Heart left ventricle (tissue), 16 donors: ENCODE measurements around the gene CAMK2B. TPM values are rescaled to one million over a fixed set of nuclear protein-coding genes. Genes with fewer than 3 reads are reported as not detected.
"Not testable (repeated sequence)": the region's sequence is repeated elsewhere in the genome, so short reads cannot be mapped to it uniquely, and the experiment has no call there.

ENCODE experiments used
- ATAC-seq, 4 donors: fragments of 200-7000 bp; cut with Tn5 transposase; one replicate each; pipeline ENCODE4 v1.9.1; 2020 to 2022; ENCODE audit warnings: moderate library complexity in 4 of 4, mild to moderate bottlenecking in 3 of 4, moderate number of reproducible peaks in 1 of 4
- DNase-seq, 5 donors: peaks; one replicate each; pipeline ENCODE4 v3.0.0-alpha.2; 2020
- H3K27ac ChIP-seq, 12 donors: fragments of 200-600 bp; sonication (generic) in 4 of 12; one replicate each; pipeline versions ENCODE4 v1.5.0 to v1.8.0; 2016 to 2022; ENCODE audit warnings: mild to moderate bottlenecking in 2 of 12
- H3K27me3 ChIP-seq, 9 donors: fragments of 200-600 bp; sonication (generic) in 2 of 9; one replicate each; pipeline versions ENCODE4 v1.5.1 to v1.8.0; 2016 to 2022; ENCODE audit warnings: mild to moderate bottlenecking in 3 of 9
- H3K36me3 ChIP-seq, 9 donors: fragments of 200-600 bp; sonication (generic) in 2 of 9; one replicate each; pipeline versions ENCODE4 v1.5.0 to v1.8.0; 2018 to 2022; ENCODE audit warnings: mild to moderate bottlenecking in 2 of 9
- H3K4me1 ChIP-seq, 12 donors: fragments of 200-600 bp; sonication (generic) in 4 of 12; one replicate each; pipeline versions ENCODE4 v1.5.0 to v1.8.0; 2016 to 2022; ENCODE audit warnings: mild to moderate bottlenecking in 3 of 12
- H3K4me3 ChIP-seq, 12 donors: fragments of 200-600 bp; sonication (generic) in 4 of 12; one replicate each; pipeline versions ENCODE4 v1.5.0 to v1.8.0; 2017 to 2022; ENCODE audit warnings: mild to moderate bottlenecking in 9 of 12, moderate library complexity in 4 of 12
- H3K9me3 ChIP-seq, 12 donors: fragments of 200-600 bp; sonication (generic) in 4 of 12; one replicate each; pipeline versions ENCODE4 v1.5.0 to v1.8.0; 2016 to 2022; ENCODE audit warnings: mild to moderate bottlenecking in 1 of 12
- CTCF ChIP-seq, 12 donors: fragments of 200-600 bp; sonication (generic) in 4 of 12; IDR thresholded peaks; one replicate each; pipeline versions ENCODE4 v1.5.0 to v1.8.0; 2018 to 2022; ENCODE audit warnings: antibody characterized with exemption in 12 of 12, mild to moderate bottlenecking in 5 of 12
- POLR2A ChIP-seq, 2 donors: fragments of 450-650 bp; IDR thresholded peaks; one replicate each; pipeline ENCODE4 v1.6.1; 2017; ENCODE audit warnings: antibody characterized with exemption in 2 of 2, mild to moderate bottlenecking in 2 of 2, moderate library complexity in 2 of 2
- WGBS, 4 donors: extraction: QIAGEN DNeasy Blood & Tissue Kit in 2 of 4; methylation state at CpG; one replicate each; pipeline versions ENCODE4 v1.1.5 to v1.1.7; 2013 to 2018; 5-methylcytosine and 5-hydroxymethylcytosine counted together
- intact Hi-C, 10 donors: fragments of 100-400 bp; cut with DNase I; formaldehyde crosslinking; loops; one replicate each; pipeline versions ENCODE4 v1.11.1 to v1.14.2; 2022
- polyA plus RNA-seq, 2 donors: library from polyadenylated mRNA; stranded (reverse); fragments of 200-250 nt; gene quantifications; one replicate each; pipeline ENCODE4 v1.2.3, GENCODE V29; 2013
- total RNA-seq, 9 donors: library from RNA; depleted of rRNA in 2 of 9; stranded (reverse); fragments of >200 nt in 2 of 9; fragmentation: NEBNext Ultra II Directional in 3 of 9; extraction: Animal tissue kit (Norgen Biotek cat#: 25700) in 3 of 9; gene quantifications; one replicate each; pipeline versions ENCODE4 v1.1.0 to v1.2.4, GENCODE V29; 2016 to 2023
- donor health status: ischemic (EF 13 %, LVEDD 7.1; RV severe dilation, severe dysfunction).
- donor health status: healthy with polysubstance abuse.
- donor health status: DM: no; HTN: yes; CAD: no.
- donor health status: DM: no; HTN: no; CAD: no.
- donor health status: ischemic (EF 25% LVEDD 6.9; RV normal size, moderate dysfunction).
- donor health status: ischemic (EF 25% LVEDD 5.7; RV mildly dilated, moderate dysfunction).
- donor health status: healthy.
- donor health status: DM: yes; HTN: yes; CAD: no.
- donor health status: ischemic (EF 35%, LVEDD 5.7; RV mildly dilated, moderate dysfunction).
- donor health status: nonischemic (EF 11% LVEDD 7.7; RV severe dilation, severe dysfunction).
- donor health status: DM: yes; HTN: yes; CAD: no.
- donor health status: PGD.
- donor health status: ischemic (EF 29% LVEDD 5.4; RV normal size, mild dysfunction).
- donor health status: nonischemic (EF 23%, LVEDD 6.1; RV moderate dilation, normal function).

The CAMK2B gene
- total and polyA plus RNA-seq, 11 donors: 35.7 to 141 (median 103) TPM

DNA sequence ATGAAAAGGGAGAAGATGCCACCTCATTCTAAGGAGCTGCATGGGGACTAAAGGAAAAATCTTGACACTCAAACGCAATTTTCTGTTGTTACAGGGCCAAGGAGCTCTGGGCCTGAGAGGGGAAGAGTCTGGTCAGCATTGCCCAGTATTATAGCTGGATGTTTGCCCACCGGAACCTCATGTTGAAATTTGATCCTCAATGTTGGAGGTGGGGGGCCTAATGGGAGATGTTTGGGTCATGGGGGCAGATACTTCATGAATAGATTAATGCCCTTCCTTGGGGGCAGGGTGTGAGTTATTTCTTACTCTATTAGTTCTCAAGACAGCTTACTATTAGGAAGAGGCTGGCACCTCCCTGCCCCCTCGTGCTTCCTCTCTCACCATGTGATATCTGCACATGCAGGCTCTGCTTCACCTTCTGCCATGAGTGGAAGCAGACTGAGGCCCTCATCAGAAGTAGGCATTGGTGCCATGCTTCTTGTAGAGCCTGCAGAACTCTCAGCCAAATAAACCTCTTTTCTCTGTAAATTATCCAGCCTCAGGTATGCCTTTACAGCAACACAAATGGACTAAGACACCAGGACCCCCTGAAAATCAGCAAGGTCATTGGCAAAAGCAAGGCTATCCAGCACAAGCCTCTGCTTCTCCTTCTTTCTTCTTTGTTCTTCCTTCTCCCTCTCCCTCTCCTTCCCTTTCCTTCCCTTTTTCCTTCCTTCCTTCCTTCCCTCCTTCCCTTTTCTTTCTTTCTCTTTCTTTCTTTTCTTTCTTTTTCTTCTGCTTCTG, 151.3 kb downstream of the CAMK2B start:
- Histone ChIP-seq H3K36me3 (no peaks in the 10 kb centered on the region), H3K9me3 (no peaks in the 10 kb centered on the region), H3K4me1 (peaks cover 0 to 8% (median 0%) of the 10 kb centered on the region in 12 donors), H3K27ac (no peak overlapping the region), H3K4me3 (no peak overlapping the region), H3K27me3 (peaks cover 0 to 5% (median 0%) of the 10 kb centered on the region in 9 donors)
- no peak for TF ChIP-seq CTCF (IDR thresholded peaks at IDR 0.05)
- no peak for TF ChIP-seq POLR2A (IDR thresholded peaks at IDR 0.05)
- WGBS, 4 donors: 62 to 76% (median 70%) methylated on average over 3 of the region's 3 CpGs
- no peak for DNase-seq
- no peak for ATAC-seq
- intact Hi-C loops: no loop called here

- WGBS, 4 donors: 63 to 67% (median 65%) methylated on average over 6 of the region's 6 CpGs
- Histone ChIP-seq H3K9me3 (no peaks in the 10 kb centered on the region), H3K27me3 (peaks cover 0 to 5% (median 0%) of the 10 kb centered on the region in 9 donors), H3K4me1 (peaks cover 0 to 5% (median 0%) of the 10 kb centered on the region in 12 donors), H3K36me3 (no peaks in the 10 kb centered on the region), H3K27ac (no peak overlapping the region), H3K4me3 (no peak overlapping the region)
- no peak for ATAC-seq
- no peak for DNase-seq
- TF ChIP-seq POLR2A (IDR thresholded peaks at IDR 0.05) (no peak), CTCF (IDR thresholded peaks at IDR 0.05) (no peak)
- intact Hi-C loops: no loop called here
Observed at GRCh38 chr7:44172803-44173424, 152.5 kb downstream of the CAMK2B start.

DNA sequence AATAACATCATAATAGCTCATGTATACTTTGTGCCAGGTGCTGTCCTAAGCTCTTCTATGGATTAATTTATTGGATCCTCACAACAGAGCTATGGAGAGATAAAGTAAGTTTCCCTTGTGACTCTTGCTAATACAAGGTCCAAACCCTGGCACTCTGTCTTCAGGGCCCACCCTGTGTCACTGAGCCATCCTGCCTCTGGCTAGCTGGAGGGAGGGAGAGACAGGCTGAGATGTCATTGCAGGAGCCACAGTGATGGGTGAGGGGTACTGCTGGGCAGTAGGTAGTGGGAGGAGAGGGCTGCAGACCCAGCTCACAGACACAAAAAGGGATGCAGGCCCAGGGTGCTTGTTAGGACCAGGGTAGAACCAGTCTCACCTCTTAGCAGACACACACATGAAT, 153.0 kb downstream of the CAMK2B start:
- TF ChIP-seq CTCF (IDR thresholded peaks at IDR 0.05): no peak
- TF ChIP-seq POLR2A (IDR thresholded peaks at IDR 0.05): no peak

GRCh38 chr7:44171901-44172300, 153.5 kb downstream of the CAMK2B start:
- WGBS, 4 donors: 89 to 94% (median 91%) methylated on average over 9 of the region's 9 CpGs
- H3K36me3 ChIP-seq, H3K27ac ChIP-seq, intact Hi-C loops, H3K9me3 ChIP-seq, ATAC-seq, H3K4me3 ChIP-seq, H3K27me3 ChIP-seq, DNase-seq, H3K4me1 ChIP-seq: not testable (repeated sequence)

More for the DNA sequence above, 153.0 kb downstream of the CAMK2B start:
- ATAC-seq (no peak), DNase-seq (no peak)
- Histone ChIP-seq H3K27me3 (peaks cover 0 to 3% (median 0%) of the 10 kb centered on the region in 9 donors), H3K27ac (no peak overlapping the region), H3K36me3 (no peaks in the 10 kb centered on the region), H3K4me1 (peaks cover 0 to under 1% (median 0%) of the 10 kb centered on the region in 12 donors), H3K4me3 (no peak overlapping the region), H3K9me3 (no peaks in the 10 kb centered on the region)
- intact Hi-C loops: no loop called here
